Neural cell (in vitro differentiated cells): ENCODE measurements around the gene CHP2. TPM values are rescaled to one million over a fixed set of nuclear protein-coding genes. Genes with fewer than 3 reads are reported as not detected.

ENCODE experiments used
- H2AFZ ChIP-seq: fragments of 200-600, 300-800 bp; sonication (generic), shearing (Covaris generic); 2 replicates; pipeline ENCODE4 v1.6.0; 2014; ENCODE audit warnings: low read depth, mild to moderate bottlenecking, antibody characterized with exemption, low read length, moderate library complexity
- H3F3A ChIP-seq: fragments of 200-600 bp; shearing (Covaris generic); 2 replicates; pipeline ENCODE4 v1.6.1; 2016; ENCODE audit warnings: mild to moderate bottlenecking, moderate library complexity, mixed read lengths, antibody characterized with exemption, low read length; ENCODE audit not compliant: insufficient read depth, poor library complexity, severe bottlenecking
- H3K27ac ChIP-seq: fragments of 200-600, 300-800 bp; sonication (generic), shearing (Covaris generic); 2 replicates; pipeline ENCODE4 v1.5.1; 2014; ENCODE audit warnings: mild to moderate bottlenecking, low read length, moderate library complexity
- H3K27me3 ChIP-seq: fragments of 300-800, 200-600 bp; sonication (generic), shearing (Covaris generic); 2 replicates; pipeline ENCODE4 v1.6.0; 2014; ENCODE audit warnings: mild to moderate bottlenecking, low read depth, low read length, moderate library complexity; ENCODE audit not compliant: insufficient read depth
- H3K36me3 ChIP-seq: fragments of 300-800, 200-600 bp; sonication (generic), shearing (Covaris generic); 2 replicates; pipeline ENCODE4 v1.5.1; 2014; ENCODE audit warnings: mild to moderate bottlenecking, antibody characterized with exemption, low read length, moderate library complexity; ENCODE audit not compliant: insufficient read depth
- H3K4me2 ChIP-seq: fragments of 300-800, 200-600 bp; sonication (generic), shearing (Covaris generic); 2 replicates; pipeline ENCODE4 v1.6.0; 2014; ENCODE audit warnings: mild to moderate bottlenecking, low read length
- H3K4me3 ChIP-seq: fragments of 300-800, 200-600 bp; sonication (generic), shearing (Covaris generic); 2 replicates; pipeline ENCODE4 v1.5.1; 2014; ENCODE audit warnings: mild to moderate bottlenecking, low read length, moderate library complexity
- H3K79me2 ChIP-seq: fragments of 200-600 bp; shearing (Covaris generic); replicated peaks from 2 replicates; pipeline ENCODE4 v1.6.0; 2014; ENCODE audit warnings: mild to moderate bottlenecking, low read length, moderate library complexity; ENCODE audit not compliant: insufficient read depth
- H3K9ac ChIP-seq: fragments of 300-800, 200-600 bp; sonication (generic), shearing (Covaris generic); 2 replicates; pipeline ENCODE4 v1.6.1; 2016; ENCODE audit warnings: mild to moderate bottlenecking, low read length, mixed read lengths
- H3K9me2 ChIP-seq: fragments of 200-600 bp; shearing (Covaris generic); 2 replicates; pipeline ENCODE4 v1.6.1; 2016; ENCODE audit warnings: mild to moderate bottlenecking, low read length, mixed read lengths; ENCODE audit not compliant: insufficient read depth
- H3K9me3 ChIP-seq: fragments of 200-600, 300-800 bp; sonication (generic), shearing (Covaris generic); 2 replicates; pipeline ENCODE4 v1.6.1; 2016; ENCODE audit warnings: mild to moderate bottlenecking, mixed run types, low read length, moderate library complexity, mixed read lengths
- H4K20me1 ChIP-seq: fragments of 200-600 bp; shearing (Covaris generic); 2 replicates; pipeline ENCODE4 v1.6.1; 2016; ENCODE audit warnings: mild to moderate bottlenecking, mixed run types; ENCODE audit not compliant: insufficient read depth
- CTCF ChIP-seq: fragments of 450-650 bp; IDR thresholded peaks from 2 replicates; pipeline ENCODE4 v1.5.1; 2014; ENCODE audit warnings: antibody characterized with exemption, mild to moderate bottlenecking, moderate library complexity; ENCODE audit not compliant: poor library complexity, severe bottlenecking
- EP300 ChIP-seq: fragments of 450-650 bp; conservative IDR thresholded peaks from 2 replicates; pipeline ENCODE4 v1.6.1; 2014; ENCODE audit warnings: antibody characterized with exemption, mild to moderate bottlenecking, moderate library complexity; ENCODE audit not compliant: poor library complexity, severe bottlenecking
- EZH2 ChIP-seq: fragments of 200-600, 300-800 bp; shearing (Covaris generic), sonication (generic); IDR thresholded peaks from 2 replicates; pipeline ENCODE4 v1.6.1; 2014; ENCODE audit warnings: antibody characterized with exemption, low read length, borderline replicate concordance, mild to moderate bottlenecking; ENCODE audit not compliant: insufficient read depth, poor library complexity, severe bottlenecking
- MXI1 ChIP-seq: fragments of 450-650 bp; conservative IDR thresholded peaks from 2 replicates; pipeline ENCODE4 v1.6.1; 2014; ENCODE audit warnings: antibody characterized with exemption, mild to moderate bottlenecking; ENCODE audit not compliant: poor library complexity, severe bottlenecking
- POLR2AphosphoS5 ChIP-seq: IDR thresholded peaks from 2 replicates; pipeline ENCODE4 v1.6.1; 2012
- RAD21 ChIP-seq: fragments of 450-650 bp; conservative IDR thresholded peaks from 2 replicates; pipeline ENCODE4 v1.6.1; 2014; ENCODE audit warnings: antibody characterized with exemption, mild to moderate bottlenecking, moderate library complexity
- REST ChIP-seq: IDR thresholded peaks from 2 replicates; pipeline ENCODE4 v1.6.1; 2012; ENCODE audit warnings: borderline replicate concordance
- SMC3 ChIP-seq: fragments of 450-650 bp; conservative IDR thresholded peaks from 2 replicates; pipeline ENCODE4 v1.6.1; 2014; ENCODE audit warnings: antibody characterized with exemption, mild to moderate bottlenecking, moderate library complexity; ENCODE audit not compliant: poor library complexity
- TAF1 ChIP-seq: IDR thresholded peaks from 2 replicates; pipeline ENCODE4 v1.6.1; 2012; ENCODE audit warnings: low read depth
- polyA plus RNA-seq: library from polyadenylated mRNA; depleted of rRNA; stranded (reverse); fragments of >200 nt; gene quantifications from 2 replicates; pipeline ENCODE4 v1.2.3, GENCODE V29; 2014

Gene CHP2
- polyA plus RNA-seq, 1 donor from 2014 or later = not detected

- Histone ChIP-seq H3K9me2 (no peaks in the 10 kb centered on the region), H3K79me2 (no peaks in the 10 kb centered on the region), H3K9ac (no peak overlapping the region), H3K9me3 (no peaks in the 10 kb centered on the region), H4K20me1 (no peaks in the 10 kb centered on the region), H3K27me3 (no peaks in the 10 kb centered on the region), H3F3A (no peaks in the 10 kb centered on the region), H3K36me3 (no peaks in the 10 kb centered on the region), H3K27ac (no peak overlapping the region), H3K4me2 (no peak overlapping the region), H2AFZ (no peak overlapping the region), H3K4me3 (no peak overlapping the region)
- no peak for TF ChIP-seq TAF1
- no peak for TF ChIP-seq POLR2AphosphoS5
- no peak for TF ChIP-seq MXI1
- no peak for TF ChIP-seq EZH2
- TF ChIP-seq CTCF = peak; percentile 39
- TF ChIP-seq EP300 = no peak
- TF ChIP-seq RAD21 = peak; percentile 46
- TF ChIP-seq SMC3 = peak; percentile 62
- TF ChIP-seq REST = no peak
Observed at GRCh38 chr16:23801378-23801777, 46.6 kb downstream of the CHP2 start.

- no peaks in the 10 kb centered on the region for H3K27me3 ChIP-seq
- no peak overlapping the region for H3K4me3 ChIP-seq
- H3K9ac ChIP-seq = no peak overlapping the region
- H3F3A ChIP-seq = no peaks in the 10 kb centered on the region
- H3K79me2 ChIP-seq = no peaks in the 10 kb centered on the region
- H3K36me3 ChIP-seq = no peaks in the 10 kb centered on the region
- H3K4me2 ChIP-seq = no peak overlapping the region
- no peaks in the 10 kb centered on the region for H3K9me3 ChIP-seq
- no peak overlapping the region for H2AFZ ChIP-seq
- H3K9me2 ChIP-seq = no peaks in the 10 kb centered on the region
- TF ChIP-seq CTCF (no peak), EP300 (no peak), RAD21 (no peak), TAF1 (no peak), SMC3 (no peak), REST (no peak), POLR2AphosphoS5 (no peak), MXI1 (no peak)
- no peaks in the 10 kb centered on the region for H4K20me1 ChIP-seq
- H3K27ac ChIP-seq = no peak overlapping the region
Observed at GRCh38 chr16:23802776-23803175, 48.0 kb downstream of the CHP2 start.
